ENCODE measurements around the gene RARA. TPM values are rescaled to one million over a fixed set of nuclear protein-coding genes. Genes with fewer than 3 reads are reported as not detected.

RARA gene
- total RNA-seq, 1 experiment from 2014 or later = 35.1 TPM

GRCh38 chr17:40279402-40279801 lies 29.6 kb upstream of the RARA start:
- CTCF ChIA-PET = no interaction called here
- H3K27ac ChIP-seq (ENCODE audit: low read depth, low read length) = no peak overlapping the region
- H3K9me2 ChIP-seq (ENCODE audit: insufficient read depth) = no peaks in the 10 kb centered on the region
- DNase-seq (ENCODE audit: low read depth, low spot score) (no peak), ATAC-seq (no peak)
- POLR2A ChIA-PET = no interaction called here
- H3K36me3 ChIP-seq (ENCODE audit: control insufficient read depth in 1 of 2, insufficient read depth in 2 of 2, low read length in 2 of 2) = peaks cover 30 to 34% of the 10 kb centered on the region in 2 experiments; a peak in 3 of 4 replicates
- no peak overlapping the region for H3K9ac ChIP-seq (ENCODE audit: low read length)
- peaks cover 24 to 34% of the 10 kb centered on the region in 2 experiments for H3K4me1 ChIP-seq (ENCODE audit: control insufficient read depth in 1 of 2, insufficient read depth in 2 of 2, low read length in 2 of 2)
- no peaks in the 10 kb centered on the region for H3K27me3 ChIP-seq (ENCODE audit: insufficient read depth, low read length)
- no peaks in the 10 kb centered on the region for H4K20me1 ChIP-seq (ENCODE audit: insufficient read depth)
- RAD21 ChIA-PET (ENCODE audit: low non-redundant PET in 1 of 2, low total read pairs in 2 of 2, uncharacterized antibody in 2 of 2, unreplicated experiment in 2 of 2) = no interaction called here
- intact Hi-C loops (cut with micrococcal nuclease) = no loop called here
- no peaks in the 10 kb centered on the region for H3K79me2 ChIP-seq (ENCODE audit: insufficient read depth, low read length)
- H3K4me2 ChIP-seq (ENCODE audit: low read length) = no peak overlapping the region
- TF ChIP-seq FOSL1 (IDR thresholded peaks at IDR 0.05; ENCODE audit: low read depth) (no peak), EZH2 (IDR thresholded peaks at IDR 0.05) (no peak), POLR2A (IDR thresholded peaks at IDR 0.05; ENCODE audit: borderline replicate concordance, extremely low read depth, insufficient read depth, insufficient read length) (no peak), CEBPB (IDR thresholded peaks at IDR 0.05; ENCODE audit: low read depth) (no peak), ELF1 (IDR thresholded peaks at IDR 0.05; ENCODE audit: borderline replicate concordance, low read depth) (no peak), JUND (IDR thresholded peaks at IDR 0.05) (no peak), YY1 (IDR thresholded peaks at IDR 0.05; ENCODE audit: extremely low read depth, insufficient replicate concordance, low read depth, low read length) (no peak), EZH2phosphoT487 (IDR thresholded peaks at IDR 0.05; ENCODE audit: borderline replicate concordance) (no peak), POLR2AphosphoS5 (IDR thresholded peaks at IDR 0.05; ENCODE audit: low read depth, low read length) (no peak), CTCF (IDR thresholded peaks at IDR 0.05 in 2 of 3, conservative IDR thresholded peaks at IDR 0.05 in 1 of 3; ENCODE audit: borderline replicate concordance in 1 of 3, insufficient read depth in 1 of 3, low read depth in 2 of 3, low read length in 2 of 3) (no peak), SRF (IDR thresholded peaks at IDR 0.05; ENCODE audit: low read depth) (no peak), ZBTB33 (IDR thresholded peaks at IDR 0.05; ENCODE audit: extremely low read depth, insufficient replicate concordance, low read length) (no peak), EGR1 (IDR thresholded peaks at IDR 0.05; ENCODE audit: low read depth) (no peak), SP1 (IDR thresholded peaks at IDR 0.05; ENCODE audit: low read depth) (no peak), REST (IDR thresholded peaks at IDR 0.05; ENCODE audit: low read depth) (no peak), MAX (IDR thresholded peaks at IDR 0.05) (no peak), ZFX (IDR thresholded peaks at IDR 0.05) (no peak), TCF7L2 (IDR thresholded peaks at IDR 0.05; ENCODE audit: borderline replicate concordance, extremely low read depth, insufficient read depth, insufficient read length) (no peak), ZNF274 (IDR thresholded peaks at IDR 0.05; ENCODE audit: low read depth, low read length) (no peak)
- H3K4me3 ChIP-seq (replicated peaks in 1 of 2; ENCODE audit: low read depth in 1 of 2, low read length in 2 of 2) = no peak overlapping the region
- no peaks in the 10 kb centered on the region for H3K9me3 ChIP-seq (ENCODE audit: control insufficient read depth in 1 of 2, insufficient read depth in 1 of 2, low read depth in 1 of 2, low read length in 2 of 2)
- H2AFZ ChIP-seq (ENCODE audit: low read depth, low read length, poor library complexity, severe bottlenecking) = no peak overlapping the region
- no TSS peak for BruUV-seq (replicated peaks)

All from HCT116 (cell line).